Liver (tissue), 9 donors: ENCODE measurements around the gene IFNG. TPM values are rescaled to one million over a fixed set of nuclear protein-coding genes. Genes with fewer than 3 reads are reported as not detected.

Source experiments
- DNase-seq: peaks from one replicate; pipeline ENCODE4 v3.0.0-alpha.2; 2017; ENCODE audit warnings: low spot score
- H3K27ac ChIP-seq, 2 donors: one replicate each; pipeline ENCODE4 v1.7.0; 2013; ENCODE audit warnings: inconsistent platforms in 2 of 2, low read length in 2 of 2, control low read depth in 1 of 2, low read depth in 1 of 2, mild to moderate bottlenecking in 1 of 2
- H3K27me3 ChIP-seq, 4 donors: one replicate each; pipeline versions ENCODE4 v1.6.1 to v1.7.0; 2013; ENCODE audit warnings: low read length in 3 of 4, inconsistent platforms in 1 of 4, mild to moderate bottlenecking in 1 of 4, moderate library complexity in 1 of 4; ENCODE audit not compliant: control insufficient read depth in 4 of 4, insufficient read depth in 4 of 4
- H3K36me3 ChIP-seq, 4 donors: one replicate each; pipeline versions ENCODE4 v1.6.1 to v1.7.0; 2013; ENCODE audit warnings: low read length in 3 of 4, mild to moderate bottlenecking in 3 of 4, low read depth in 1 of 4, moderate library complexity in 1 of 4; ENCODE audit not compliant: control insufficient read depth in 4 of 4, insufficient read depth in 3 of 4
- H3K4me1 ChIP-seq, 4 donors: one replicate each; pipeline versions ENCODE4 v1.6.1 to v1.7.0; 2013; ENCODE audit warnings: low read length in 3 of 4, mild to moderate bottlenecking in 3 of 4, moderate library complexity in 1 of 4; ENCODE audit not compliant: control insufficient read depth in 4 of 4, insufficient read depth in 4 of 4
- H3K4me3 ChIP-seq, 3 donors: one replicate each; pipeline versions ENCODE4 v1.6.1 to v1.7.0; 2013; ENCODE audit warnings: low read length in 3 of 3, control low read depth in 1 of 3, low read depth in 1 of 3, mild to moderate bottlenecking in 1 of 3
- H3K9ac ChIP-seq, 2 donors: one replicate each; pipeline ENCODE4 v1.7.0; 2013; ENCODE audit warnings: low read length in 2 of 2, mild to moderate bottlenecking in 2 of 2, moderate library complexity in 2 of 2, control low read depth in 1 of 2, low read depth in 1 of 2
- H3K9me3 ChIP-seq, 4 donors: one replicate each; pipeline versions ENCODE4 v1.6.1 to v1.7.0; 2013; ENCODE audit warnings: low read length in 3 of 4; ENCODE audit not compliant: control insufficient read depth in 4 of 4
- EGR1 ChIP-seq, 2 donors: IDR thresholded peaks; 2 replicates each; pipeline ENCODE4 v1.6.1; 2016 to 2018; ENCODE audit warnings: antibody characterized with exemption in 2 of 2, low read depth in 2 of 2
- FOXA1 ChIP-seq: IDR thresholded peaks from 2 replicates; pipeline ENCODE4 v1.6.1; 2016; ENCODE audit warnings: antibody characterized with exemption
- GABPA ChIP-seq, 2 donors: IDR thresholded peaks in 1 of 2; conservative IDR thresholded peaks in 1 of 2; 2 replicates each; pipeline ENCODE4 v1.6.1; 2016; ENCODE audit warnings: antibody characterized with exemption in 2 of 2, mild to moderate bottlenecking in 1 of 2, moderate library complexity in 1 of 2
- HNF4A ChIP-seq, 2 donors: conservative IDR thresholded peaks; 2 replicates each; pipeline ENCODE4 v1.6.1; 2016; ENCODE audit warnings: antibody characterized with exemption in 2 of 2, mild to moderate bottlenecking in 2 of 2
- JUND ChIP-seq, 2 donors: IDR thresholded peaks; 2 replicates each; pipeline ENCODE4 v1.6.1; 2016; ENCODE audit warnings: antibody characterized with exemption in 2 of 2
- NR2F2 ChIP-seq: IDR thresholded peaks from 2 replicates; pipeline ENCODE4 v1.6.1; 2016; ENCODE audit warnings: antibody characterized with exemption
- RAD21 ChIP-seq, 2 donors: IDR thresholded peaks; 2 replicates each; pipeline ENCODE4 v1.6.1; 2016; ENCODE audit warnings: antibody characterized with exemption in 2 of 2, mild to moderate bottlenecking in 2 of 2
- RXRA ChIP-seq, 2 donors: IDR thresholded peaks; 2 replicates each; pipeline ENCODE4 v1.6.1; 2017 to 2018; ENCODE audit warnings: antibody characterized with exemption in 2 of 2, mild to moderate bottlenecking in 1 of 2
- SP1 ChIP-seq: IDR thresholded peaks from 2 replicates; pipeline ENCODE4 v1.6.1; 2018; ENCODE audit warnings: antibody characterized with exemption, mild to moderate bottlenecking
- TAF1 ChIP-seq: conservative IDR thresholded peaks from 2 replicates; pipeline ENCODE4 v1.6.1; 2016; ENCODE audit warnings: antibody characterized with exemption, mild to moderate bottlenecking
- YY1 ChIP-seq: IDR thresholded peaks from 2 replicates; pipeline ENCODE4 v1.6.1; 2016; ENCODE audit warnings: antibody characterized with exemption, mild to moderate bottlenecking
- WGBS: extraction: QIAGEN DNeasy Blood & Tissue Kit; methylation state at CpG from one replicate; pipeline ENCODE4 v1.1.7; 2013; 5-methylcytosine and 5-hydroxymethylcytosine counted together
- polyA plus RNA-seq, 2 donors: library from polyadenylated mRNA; stranded (reverse) in 1 of 2; unstranded in 1 of 2; fragments of 200-250 nt in 1 of 2; fragments of >200 nt in 1 of 2; fragmentation: Nextera tagmentation in 1 of 2; extraction: Ambion mirVana in 1 of 2; gene quantifications; one replicate each; pipeline versions ENCODE4 v1.2.1 to v1.2.3, GENCODE V29; 2013 to 2015
- total RNA-seq, 2 donors: library from RNA; depleted of rRNA; stranded (reverse); fragments of >200 nt; gene quantifications; one replicate each; pipeline ENCODE4 v1.2.3, GENCODE V29; 2014
- TF ChIP-seq, protein P1 (sequence below): IDR thresholded peaks from 2 replicates; pipeline ENCODE4 v1.6.1; 2016; ENCODE audit warnings: antibody characterized with exemption
- TF ChIP-seq, protein P2 (sequence below): IDR thresholded peaks from 2 replicates; pipeline ENCODE4 v1.6.1; 2016; ENCODE audit warnings: antibody characterized with exemption, mild to moderate bottlenecking
- TF ChIP-seq, protein P3 (sequence below): IDR thresholded peaks from 2 replicates; pipeline ENCODE4 v1.6.1; 2016; ENCODE audit warnings: antibody characterized with exemption
- donor health status: healthy.
- donor health status: healthy.
- donor health status: healthy.
- donor health status: healthy.
- donor health status: healthy.

Gene IFNG
- total and polyA plus RNA-seq, 4 donors = 0.08 TPM; not detected in 3

DNA sequence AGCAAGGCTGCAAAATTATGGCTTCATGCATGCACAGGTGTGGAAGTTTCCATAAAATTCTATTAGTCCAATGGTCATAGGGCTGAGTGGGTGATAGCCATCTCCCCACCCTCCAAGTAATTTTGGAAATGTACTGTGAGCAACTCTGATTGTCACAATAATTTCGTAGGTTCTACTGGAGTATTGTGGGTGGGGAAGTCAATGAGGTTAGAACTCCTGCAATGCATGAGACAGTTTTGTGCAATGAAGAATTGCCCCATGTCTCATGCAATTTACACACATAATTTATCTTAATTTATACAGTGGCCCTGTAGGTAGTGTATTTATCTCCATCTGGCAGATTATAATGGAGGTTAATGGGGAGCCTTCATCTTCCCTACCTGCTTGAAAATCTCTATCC is 20.5 kb downstream of the IFNG start:
- no peak overlapping the region for H3K9ac ChIP-seq
- no peaks in the 10 kb centered on the region for H3K4me1 ChIP-seq
- no peak overlapping the region for H3K4me3 ChIP-seq
- no peak for TF ChIP-seq JUND (IDR thresholded peaks at IDR 0.05)
- TF ChIP-seq, protein P1, sequence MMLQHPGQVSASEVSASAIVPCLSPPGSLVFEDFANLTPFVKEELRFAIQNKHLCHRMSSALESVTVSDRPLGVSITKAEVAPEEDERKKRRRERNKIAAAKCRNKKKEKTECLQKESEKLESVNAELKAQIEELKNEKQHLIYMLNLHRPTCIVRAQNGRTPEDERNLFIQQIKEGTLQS = no peak
- TF ChIP-seq YY1 = no peak
- TF ChIP-seq SP1 = no peak
- no peak for TF ChIP-seq HNF4A (conservative IDR thresholded peaks at IDR 0.05)
- H3K27me3 ChIP-seq = no peaks in the 10 kb centered on the region
- 65% methylated on average over 1 of the region's 1 CpG for WGBS
- DNase-seq = no peak
- H3K9me3 ChIP-seq = peaks cover 0 to 3% (median 0%) of the 10 kb centered on the region in 4 donors
- H3K36me3 ChIP-seq = no peaks in the 10 kb centered on the region
- H3K27ac ChIP-seq = no peak overlapping the region

DNA sequence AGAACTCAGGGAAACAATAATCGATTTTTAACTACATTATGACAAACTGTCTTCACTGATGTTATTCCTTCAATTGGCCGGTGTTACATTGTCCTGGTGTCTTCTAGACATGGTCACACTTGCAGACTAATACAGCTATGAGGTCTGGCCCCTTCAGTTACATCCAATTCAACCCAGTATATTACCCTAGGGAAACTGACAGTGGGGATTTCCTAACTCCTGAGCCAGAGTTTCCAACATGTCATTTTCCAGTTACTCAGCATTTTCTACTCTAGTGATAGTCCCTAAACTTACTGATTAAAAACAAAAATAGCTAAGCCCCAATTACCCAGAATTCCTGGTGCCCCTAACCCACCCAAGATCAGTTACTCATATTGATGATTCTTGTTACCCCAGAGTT is 21.1 kb downstream of the IFNG start:
- Histone ChIP-seq H3K27ac (no peak overlapping the region), H3K9ac (no peak overlapping the region), H3K9me3 (peaks cover 0 to 3% (median 0%) of the 10 kb centered on the region in 4 donors), H3K27me3 (no peaks in the 10 kb centered on the region), H3K4me1 (no peaks in the 10 kb centered on the region), H3K36me3 (no peaks in the 10 kb centered on the region), H3K4me3 (no peak overlapping the region)
- TF ChIP-seq NR2F2 (no peak), RXRA (IDR thresholded peaks at IDR 0.05) (no peak), TAF1 (no peak), RAD21 (IDR thresholded peaks at IDR 0.05) (no peak), GABPA (IDR thresholded peaks at IDR 0.05 in 1 of 2, conservative IDR thresholded peaks at IDR 0.05 in 1 of 2) (no peak), FOXA1 (no peak), EGR1 (IDR thresholded peaks at IDR 0.05; ENCODE audit: low read depth in 2 of 2) (no peak), SP1 (no peak), YY1 (no peak)
- TF ChIP-seq, protein P2, sequence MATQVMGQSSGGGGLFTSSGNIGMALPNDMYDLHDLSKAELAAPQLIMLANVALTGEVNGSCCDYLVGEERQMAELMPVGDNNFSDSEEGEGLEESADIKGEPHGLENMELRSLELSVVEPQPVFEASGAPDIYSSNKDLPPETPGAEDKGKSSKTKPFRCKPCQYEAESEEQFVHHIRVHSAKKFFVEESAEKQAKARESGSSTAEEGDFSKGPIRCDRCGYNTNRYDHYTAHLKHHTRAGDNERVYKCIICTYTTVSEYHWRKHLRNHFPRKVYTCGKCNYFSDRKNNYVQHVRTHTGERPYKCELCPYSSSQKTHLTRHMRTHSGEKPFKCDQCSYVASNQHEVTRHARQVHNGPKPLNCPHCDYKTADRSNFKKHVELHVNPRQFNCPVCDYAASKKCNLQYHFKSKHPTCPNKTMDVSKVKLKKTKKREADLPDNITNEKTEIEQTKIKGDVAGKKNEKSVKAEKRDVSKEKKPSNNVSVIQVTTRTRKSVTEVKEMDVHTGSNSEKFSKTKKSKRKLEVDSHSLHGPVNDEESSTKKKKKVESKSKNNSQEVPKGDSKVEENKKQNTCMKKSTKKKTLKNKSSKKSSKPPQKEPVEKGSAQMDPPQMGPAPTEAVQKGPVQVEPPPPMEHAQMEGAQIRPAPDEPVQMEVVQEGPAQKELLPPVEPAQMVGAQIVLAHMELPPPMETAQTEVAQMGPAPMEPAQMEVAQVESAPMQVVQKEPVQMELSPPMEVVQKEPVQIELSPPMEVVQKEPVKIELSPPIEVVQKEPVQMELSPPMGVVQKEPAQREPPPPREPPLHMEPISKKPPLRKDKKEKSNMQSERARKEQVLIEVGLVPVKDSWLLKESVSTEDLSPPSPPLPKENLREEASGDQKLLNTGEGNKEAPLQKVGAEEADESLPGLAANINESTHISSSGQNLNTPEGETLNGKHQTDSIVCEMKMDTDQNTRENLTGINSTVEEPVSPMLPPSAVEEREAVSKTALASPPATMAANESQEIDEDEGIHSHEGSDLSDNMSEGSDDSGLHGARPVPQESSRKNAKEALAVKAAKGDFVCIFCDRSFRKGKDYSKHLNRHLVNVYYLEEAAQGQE = no peak
- TF ChIP-seq, protein P3, sequence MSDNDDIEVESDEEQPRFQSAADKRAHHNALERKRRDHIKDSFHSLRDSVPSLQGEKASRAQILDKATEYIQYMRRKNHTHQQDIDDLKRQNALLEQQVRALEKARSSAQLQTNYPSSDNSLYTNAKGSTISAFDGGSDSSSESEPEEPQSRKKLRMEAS = no peak
- DNase-seq = no peak
- WGBS = 73% methylated on average over 2 of the region's 2 CpGs

DNA sequence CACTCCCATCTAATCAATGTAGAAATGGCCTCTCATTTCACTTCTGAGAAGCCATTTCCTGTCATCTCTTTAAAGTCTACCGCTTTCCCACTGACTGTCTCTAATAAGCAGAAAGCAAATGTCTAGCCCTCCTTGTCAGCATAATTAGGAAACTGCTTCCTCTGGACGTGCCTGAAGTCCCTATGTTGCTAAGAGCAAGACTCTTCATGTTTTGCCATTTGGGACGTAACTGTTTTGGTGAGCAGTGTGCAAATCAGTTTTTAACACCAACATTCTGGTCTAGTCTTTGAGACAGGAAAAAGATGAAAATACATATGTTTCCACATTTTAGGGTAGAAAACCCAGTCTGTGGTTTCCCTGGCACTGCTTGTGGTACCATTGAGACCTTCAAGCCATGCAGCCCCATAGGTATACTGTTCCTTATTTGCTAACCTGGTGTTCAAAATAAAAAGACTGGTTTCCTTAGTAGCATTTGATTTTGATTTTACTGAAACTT is 22.2 kb downstream of the IFNG start:
- Histone ChIP-seq H3K27ac (no peak overlapping the region), H3K27me3 (peaks cover 0 to 1% (median 0%) of the 10 kb centered on the region in 4 donors), H3K4me1 (no peaks in the 10 kb centered on the region), H3K36me3 (no peaks in the 10 kb centered on the region), H3K4me3 (no peak overlapping the region), H3K9me3 (peaks cover 0 to 3% (median 0%) of the 10 kb centered on the region in 4 donors), H3K9ac (no peak overlapping the region)
- DNase-seq = no peak
- TF ChIP-seq, protein P1 = no peak
- WGBS = 49% methylated on average over 3 of the region's 3 CpGs
